GM12874 (cell line): ENCODE data around the gene SLF1.

Experiments used
- CTCF ChIP-seq: IDR thresholded peaks from 2 replicates; pipeline ENCODE4 v1.5.1; 2011; ENCODE audit warnings: low read depth, mild to moderate bottlenecking, control low read depth, low read length, moderate library complexity; ENCODE audit not compliant: insufficient read depth

The SLF1 gene

GRCh38 chr5:94618493-94619328 is at the start of gene SLF1, which contains the start of gene KIAA0825:
TSS of gene SLF1 (plus strand) at chr5:94618669. CDS start at chr5:94628811, 10,142 bp downstream.
TSS of gene KIAA0825 (minus strand) at chr5:94618604. CDS start at chr5:94537126, 81,478 bp downstream.
- TF ChIP-seq CTCF: no peak

- no peak for TF ChIP-seq CTCF
These were observed 47.1 kb upstream of the SLF1 start for GRCh38 chr5:94571415-94571814.

- no peak for TF ChIP-seq CTCF
These were observed 43.3 kb upstream of the SLF1 start for GRCh38 chr5:94575196-94575595.

- no peak for TF ChIP-seq CTCF
These were observed 40.8 kb upstream of the SLF1 start for GRCh38 chr5:94577466-94578245.

- no peak for TF ChIP-seq CTCF
These were observed 23.1 kb upstream of the SLF1 start for GRCh38 chr5:94595281-94595840.

DNA sequence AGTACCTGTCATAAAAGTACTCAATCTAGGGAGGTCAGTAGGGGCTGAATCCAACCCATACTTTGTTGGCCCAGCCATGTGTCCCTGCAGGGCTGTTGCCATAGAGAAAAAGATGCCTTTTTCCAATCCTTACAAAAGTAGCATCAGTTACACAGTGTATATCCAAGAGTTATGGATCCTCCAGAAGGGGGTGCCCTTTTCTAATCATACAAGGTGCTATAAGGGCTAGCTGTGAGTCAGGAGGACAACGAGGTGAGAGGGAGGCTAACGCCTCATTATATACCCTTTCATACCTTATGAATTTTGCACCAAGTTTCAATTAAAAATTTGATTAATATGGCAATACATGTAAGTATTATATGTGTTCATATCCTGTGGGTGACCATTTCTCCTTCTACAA is 4.9 kb upstream of the SLF1 start:
- TF ChIP-seq CTCF: peak; percentile 14; the same call in 1 of the 2 replicates
